Bronchial epithelial cell (primary cell): ENCODE results near the gene MND1. TPM values are rescaled to one million over a fixed set of nuclear protein-coding genes. Genes with fewer than 3 reads are reported as not detected.
"Not testable (repeated sequence)": the region's sequence is repeated elsewhere in the genome, so short reads cannot be mapped to it uniquely, and the experiment has no call there.

Experiments
- DNase-seq: peaks from one replicate; pipeline ENCODE4 v3.0.0-alpha.2; 2010; ENCODE audit warnings: low read depth
- FAIRE-seq: peaks from 2 replicates; lab custom pipeline; 2011; peaks lifted over from hg19 to GRCh38; lab: Jason Lieb, UNC
- H3K27me3 ChIP-seq: 2 replicates; pipeline ENCODE4 v1.5.1; 2011; ENCODE audit warnings: low read length; ENCODE audit not compliant: control insufficient read depth, insufficient read depth
- H3K36me3 ChIP-seq: 2 replicates; pipeline ENCODE4 v1.5.1; 2011; ENCODE audit warnings: low read length; ENCODE audit not compliant: control insufficient read depth, insufficient read depth
- H3K4me3 ChIP-seq: 2 replicates; pipeline ENCODE4 v1.5.1; 2011; ENCODE audit warnings: mild to moderate bottlenecking, low read depth, low read length, control low read depth
- CTCF ChIP-seq: IDR thresholded peaks from 2 replicates; pipeline ENCODE4 v1.5.1; 2011; ENCODE audit warnings: mild to moderate bottlenecking, moderate library complexity, low read length, control low read depth, inconsistent platforms; ENCODE audit not compliant: insufficient read depth, severe bottlenecking
- total RNA-seq: library from RNA; depleted of rRNA; stranded (reverse); fragments of >200 nt; gene quantifications from 2 replicates; pipeline ENCODE4 v1.2.1, GENCODE V29; 2014

Gene MND1
- total RNA-seq, 1 donor from 2014 or later, result 1.3 TPM

DNA sequence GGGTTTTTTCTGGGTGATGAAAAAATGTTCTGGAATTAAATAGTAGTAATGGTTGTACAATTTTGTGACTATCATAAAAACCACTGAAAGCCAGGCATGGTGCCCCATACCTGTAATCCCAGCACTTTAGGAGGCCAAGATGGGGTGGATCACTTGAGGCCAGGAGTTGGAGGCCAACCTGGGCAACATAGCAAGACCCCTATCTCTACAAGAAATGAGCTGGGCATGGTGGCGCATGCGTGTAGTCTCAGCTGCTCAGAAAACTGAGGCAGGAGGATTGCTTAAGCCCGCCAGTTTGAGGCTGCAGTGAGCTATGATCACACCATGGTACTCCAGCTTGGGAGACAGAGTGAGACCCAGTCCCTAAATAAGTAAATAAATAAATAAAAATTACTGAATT lies 63.4 kb downstream of the MND1 start:
- no peak for TF ChIP-seq CTCF
- H3K27me3 ChIP-seq, result no peaks in the 10 kb centered on the region
- no peak overlapping the region for H3K4me3 ChIP-seq
- no peak for FAIRE-seq
- H3K36me3 ChIP-seq, result no peaks in the 10 kb centered on the region
- DNase-seq, result no peak

DNA sequence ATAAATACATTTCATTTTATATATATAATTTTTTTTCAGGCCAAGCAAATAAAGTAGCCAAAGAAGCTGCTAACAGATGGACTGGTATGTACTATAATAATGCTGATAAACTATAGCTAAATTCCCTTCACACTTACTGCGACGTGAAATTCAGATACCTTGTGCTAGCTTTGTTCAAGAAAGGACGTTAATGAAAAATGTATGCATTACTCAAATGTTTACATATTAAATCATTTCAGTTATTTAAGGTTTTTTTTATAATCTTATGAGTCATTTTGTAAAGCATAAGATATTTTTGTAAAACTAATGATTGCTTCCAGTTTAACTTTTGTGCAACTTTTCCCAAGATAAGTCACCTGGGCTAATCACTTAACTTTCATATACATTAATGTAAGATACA lies 64.4 kb downstream of the MND1 start:
- FAIRE-seq, result no peak
- DNase-seq, result peak; percentile 32
- no peak overlapping the region for H3K4me3 ChIP-seq
- TF ChIP-seq CTCF, result no peak
- no peaks in the 10 kb centered on the region for H3K27me3 ChIP-seq
- H3K36me3 ChIP-seq, result no peaks in the 10 kb centered on the region

DNA sequence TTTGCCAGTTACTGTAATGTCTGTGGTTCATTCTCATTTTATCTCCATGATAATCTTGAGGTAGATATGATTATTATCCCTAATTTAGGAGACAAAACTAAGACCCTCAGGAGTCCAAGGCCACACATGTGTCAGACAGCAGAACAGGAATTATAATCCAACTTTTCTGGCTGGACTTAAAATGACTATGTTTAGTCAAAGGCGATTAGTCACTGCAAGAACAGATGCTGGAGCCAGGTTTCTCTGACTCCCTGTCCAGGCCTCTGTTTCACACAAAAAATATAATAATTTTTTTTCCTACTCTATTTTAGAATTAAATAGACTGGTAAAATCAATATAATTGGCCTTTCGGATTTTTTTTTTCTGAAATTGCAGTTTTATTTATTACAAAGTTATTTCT lies 64.9 kb downstream of the MND1 start:
- FAIRE-seq (no peak), DNase-seq (peak; percentile 63)
- Histone ChIP-seq H3K36me3 (no peaks in the 10 kb centered on the region), H3K4me3 (no peak overlapping the region), H3K27me3 (no peaks in the 10 kb centered on the region)
- no peak for TF ChIP-seq CTCF

DNA sequence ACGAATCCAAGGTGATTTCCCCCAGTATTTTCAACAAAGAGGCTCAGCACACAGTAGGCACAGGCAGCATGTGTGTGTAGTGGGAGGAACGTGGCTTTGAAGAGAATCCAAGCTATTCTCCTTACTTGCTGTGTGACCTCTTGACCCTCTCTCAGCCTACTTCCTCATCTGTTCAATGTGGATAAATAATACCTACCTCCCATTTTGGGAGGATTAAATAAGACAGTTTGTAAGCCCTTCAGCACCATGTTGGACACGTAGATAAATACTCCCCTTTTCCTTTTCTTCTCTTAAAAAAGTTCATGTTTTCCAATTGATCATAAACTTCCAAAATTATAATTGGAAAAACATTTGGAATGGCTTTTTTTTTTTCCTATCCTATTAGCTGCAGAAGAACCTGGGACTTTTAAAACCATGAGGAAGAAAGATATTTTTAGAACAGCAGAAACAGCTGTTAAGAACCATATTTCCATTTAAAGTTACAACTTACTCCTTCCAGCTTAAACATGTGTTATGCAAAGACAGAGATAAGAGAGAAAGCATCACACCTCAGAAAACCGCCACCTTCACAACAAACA lies 65.5 kb downstream of the MND1 start:
- FAIRE-seq (no peak), DNase-seq (no peak)
- Histone ChIP-seq H3K36me3 (no peaks in the 10 kb centered on the region), H3K27me3 (no peaks in the 10 kb centered on the region), H3K4me3 (no peak overlapping the region)
- no peak for TF ChIP-seq CTCF

DNA sequence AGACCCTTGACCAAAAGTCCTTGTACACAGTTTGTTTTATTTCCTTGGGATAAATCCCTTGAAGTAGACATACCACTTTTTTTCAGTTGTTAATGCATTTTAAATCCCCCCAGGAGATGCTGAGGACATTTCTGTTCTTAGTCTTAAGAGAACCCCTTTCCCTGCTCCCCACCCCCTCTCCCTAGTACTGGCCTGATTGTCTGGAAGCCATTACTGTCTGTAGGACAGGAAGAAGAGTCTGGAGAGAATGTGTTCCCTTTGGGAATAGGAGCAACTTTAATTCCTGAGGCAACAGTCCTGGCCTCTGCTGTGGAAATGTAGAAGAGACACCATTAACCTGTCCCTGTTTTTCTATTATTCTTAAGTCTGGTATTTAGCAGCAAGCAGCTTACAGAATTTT lies 69.4 kb downstream of the MND1 start:
- no peaks in the 10 kb centered on the region for H3K27me3 ChIP-seq
- no peak for DNase-seq

DNA sequence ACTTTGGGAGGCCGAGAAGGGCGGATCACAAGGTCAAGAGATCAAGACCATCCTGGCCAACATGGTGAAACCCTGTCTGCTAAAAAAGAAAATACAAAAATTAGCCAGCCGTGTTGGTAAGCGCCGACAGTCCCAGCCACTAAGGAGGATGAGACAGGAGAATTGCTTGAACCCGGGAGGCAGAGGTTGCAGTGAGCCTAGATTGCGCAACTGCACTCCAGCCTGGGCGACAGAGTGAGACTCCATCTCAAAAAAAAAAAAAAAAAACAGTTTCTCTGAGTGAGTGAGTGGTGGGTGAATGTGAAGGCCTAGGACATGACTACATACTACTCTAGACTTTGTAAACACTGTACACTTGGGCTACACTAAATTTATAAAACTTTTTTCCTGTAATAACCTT lies 72.0 kb downstream of the MND1 start:
- H3K36me3 ChIP-seq, DNase-seq, H3K27me3 ChIP-seq, H3K4me3 ChIP-seq, FAIRE-seq: not testable (repeated sequence)

More for the DNA sequence above, 69.4 kb downstream of the MND1 start:
- no peaks in the 10 kb centered on the region for H3K36me3 ChIP-seq
- FAIRE-seq, result no peak
- TF ChIP-seq CTCF, result no peak
- no peak overlapping the region for H3K4me3 ChIP-seq
